Smooth muscle cell of the brain vasculature (primary cell): ENCODE results near the gene PGM3.

Experiments
- DNase-seq: peaks from one replicate; pipeline ENCODE4 v3.0.0-alpha.2; 2012; ENCODE audit warnings: low read depth, low spot score

PGM3 gene

DNA sequence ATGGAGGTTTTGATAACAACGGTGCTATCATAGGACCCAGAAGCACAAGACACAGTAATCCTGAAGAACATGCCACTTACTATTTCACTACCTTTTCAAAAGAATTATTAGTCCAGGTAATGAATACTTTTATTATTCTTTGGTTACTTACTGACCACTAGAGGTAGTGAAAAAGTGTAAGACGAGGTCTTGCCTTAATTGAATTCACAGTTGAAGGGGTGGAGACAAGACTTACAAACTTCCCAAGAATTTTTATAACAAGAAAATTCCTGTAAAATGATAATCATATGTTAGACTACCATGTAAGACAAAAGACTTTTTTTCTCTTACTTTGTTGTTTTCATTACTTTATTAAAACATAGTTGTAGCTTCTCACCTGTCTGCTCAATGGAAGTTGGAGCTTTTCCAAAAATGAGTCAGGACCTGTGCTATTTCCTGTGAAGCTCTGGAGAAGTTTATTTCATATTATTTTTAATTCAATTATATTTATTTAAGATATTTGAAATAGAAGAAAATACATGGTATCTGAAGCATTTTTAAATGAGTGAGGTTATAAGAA, 73.2 kb downstream of the PGM3 start:
- DNase-seq: no peak

DNA sequence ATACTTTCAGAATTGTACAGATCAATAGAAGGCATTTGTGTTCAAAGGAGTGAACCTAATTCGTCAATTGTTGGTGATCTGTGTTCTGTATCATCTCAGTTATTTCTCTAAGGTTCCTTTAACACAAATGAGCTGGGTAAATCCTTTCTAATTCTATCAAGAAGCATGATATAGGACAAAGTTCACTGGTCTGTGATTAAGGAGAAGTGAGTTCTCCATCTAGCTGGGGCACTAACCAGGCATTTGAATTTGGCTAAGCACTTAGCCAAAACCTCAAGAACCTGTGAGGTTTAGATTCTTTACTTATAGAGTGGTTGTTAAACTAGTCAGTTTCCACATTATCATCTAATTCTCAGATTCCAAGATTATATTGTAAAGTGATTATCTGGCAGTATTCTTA, 75.3 kb downstream of the PGM3 start:
- no peak for DNase-seq
